Measurements from ENCODE around the gene TMEM132E. TPM values are rescaled to one million over a fixed set of nuclear protein-coding genes. Genes with fewer than 3 reads are reported as not detected.
"Not testable (repeated sequence)": the region's sequence is repeated elsewhere in the genome, so short reads cannot be mapped to it uniquely, and the experiment has no call there.

The TMEM132E gene
- polyA plus RNA-seq = under 1 TPM; 0.08 to 0.22 (median 0.21) TPM

GRCh38 chr17:34579017-34579946 lies at the start of gene TMEM132E:
Gene TMEM132E (plus strand): TSS chr17:34579582. CDS start chr17:34581077, 1,495 bp downstream.
- no peak within 1 kb of the TSS for H3K27ac ChIP-seq (ENCODE audit: low read depth, low read length)
- 1% methylated on average over 78 to 101 of the region's 101 CpGs for WGBS, 3 donors

GRCh38 chr17:34530918-34531317 lies 48.5 kb upstream of the TMEM132E start:
- H3K27ac ChIP-seq (ENCODE audit: low read depth, low read length) = no peak overlapping the region
- 13 to 49% (median 19%) methylated on average over 3 of the region's 3 CpGs for WGBS, 3 donors

GRCh38 chr17:34532281-34533065 lies 46.9 kb upstream of the TMEM132E start:
- 33 to 39% (median 36%) methylated on average over 6 of the region's 6 CpGs for WGBS, 3 donors
- no peak overlapping the region for H3K27ac ChIP-seq (ENCODE audit: low read depth, low read length)

GRCh38 chr17:34533806-34534527 lies 45.4 kb upstream of the TMEM132E start:
- 64 to 69% (median 64%) methylated on average over 6 of the region's 6 CpGs for WGBS, 3 donors
- H3K27ac ChIP-seq (ENCODE audit: low read depth, low read length) = no peak overlapping the region

- 49 to 66% (median 62%) methylated on average over 3 of the region's 3 CpGs for WGBS, 3 donors
- no peak overlapping the region for H3K27ac ChIP-seq (ENCODE audit: low read depth, low read length)
Measured at GRCh38 chr17:34537445-34537844, 41.9 kb upstream of the TMEM132E start.

GRCh38 chr17:34538582-34538981 lies 40.8 kb upstream of the TMEM132E start:
- WGBS, 3 donors = 67 to 94% (median 83%) methylated on average over 2 of the region's 2 CpGs
- not testable (repeated sequence) for H3K27ac ChIP-seq (ENCODE audit: low read depth, low read length)

GRCh38 chr17:34539881-34540280 lies 39.5 kb upstream of the TMEM132E start:
- WGBS, 3 donors = 86 to 90% (median 88%) methylated on average over 2 to 3 of the region's 3 CpGs
- H3K27ac ChIP-seq (ENCODE audit: low read depth, low read length) = no peak overlapping the region

- WGBS, 3 donors = 6 to 11% (median 7%) methylated on average over 8 of the region's 8 CpGs
- H3K27ac ChIP-seq (ENCODE audit: low read depth, low read length) = no peak overlapping the region
Measured at GRCh38 chr17:34542700-34543336, 36.6 kb upstream of the TMEM132E start.

GRCh38 chr17:34547453-34548063 lies 31.8 kb upstream of the TMEM132E start:
- no peak overlapping the region for H3K27ac ChIP-seq (ENCODE audit: low read depth, low read length)
- 49 to 58% (median 53%) methylated on average over 3 of the region's 3 CpGs for WGBS, 3 donors

- no peak overlapping the region for H3K27ac ChIP-seq (ENCODE audit: low read depth, low read length)
- WGBS, 3 donors = 52 to 65% (median 62%) methylated on average over 6 of the region's 6 CpGs
Measured at GRCh38 chr17:34549966-34550365, 29.4 kb upstream of the TMEM132E start.

- no peak overlapping the region for H3K27ac ChIP-seq (ENCODE audit: low read depth, low read length)
- WGBS, 3 donors = 66 to 76% (median 71%) methylated on average over 4 of the region's 4 CpGs
Measured at GRCh38 chr17:34553907-34554306, 25.5 kb upstream of the TMEM132E start.

GRCh38 chr17:34556384-34556783 lies 23.0 kb upstream of the TMEM132E start:
- 5 to 22% (median 14%) methylated on average over 4 of the region's 4 CpGs for WGBS, 3 donors
- no peak overlapping the region for H3K27ac ChIP-seq (ENCODE audit: low read depth, low read length)

- 50 to 73% (median 72%) methylated on average over 2 of the region's 2 CpGs for WGBS, 3 donors
- no peak overlapping the region for H3K27ac ChIP-seq (ENCODE audit: low read depth, low read length)
Measured at GRCh38 chr17:34556931-34557330, 22.5 kb upstream of the TMEM132E start.

- WGBS, 3 donors = 65 to 92% (median 89%) methylated on average over 2 of the region's 2 CpGs
- no peak overlapping the region for H3K27ac ChIP-seq (ENCODE audit: low read depth, low read length)
Measured at GRCh38 chr17:34561328-34561727, 18.1 kb upstream of the TMEM132E start.

GRCh38 chr17:34562387-34562786 lies 17.0 kb upstream of the TMEM132E start:
- WGBS, 3 donors = 29 to 45% (median 39%) methylated on average over 2 of the region's 2 CpGs
- H3K27ac ChIP-seq (ENCODE audit: low read depth, low read length) = no peak overlapping the region

- no peak overlapping the region for H3K27ac ChIP-seq (ENCODE audit: low read depth, low read length)
- WGBS, 3 donors = 72 to 95% (median 80%) methylated on average over 1 of the region's 1 CpG
Measured at GRCh38 chr17:34565713-34566112, 13.7 kb upstream of the TMEM132E start.

- WGBS, 3 donors = 76 to 88% (median 87%) methylated on average over 4 of the region's 4 CpGs
- H3K27ac ChIP-seq (ENCODE audit: low read depth, low read length) = no peak overlapping the region
Measured at GRCh38 chr17:34566201-34566600, 13.2 kb upstream of the TMEM132E start.

GRCh38 chr17:34566873-34567272 lies 12.5 kb upstream of the TMEM132E start:
- H3K27ac ChIP-seq (ENCODE audit: low read depth, low read length) = no peak overlapping the region
- whole genome bisulfite sequencing, 3 donors = 60 to 85% (median 83%) methylated on average over 2 of the region's 2 CpGs
